ENCODE data around the gene PSME1.

DNA sequence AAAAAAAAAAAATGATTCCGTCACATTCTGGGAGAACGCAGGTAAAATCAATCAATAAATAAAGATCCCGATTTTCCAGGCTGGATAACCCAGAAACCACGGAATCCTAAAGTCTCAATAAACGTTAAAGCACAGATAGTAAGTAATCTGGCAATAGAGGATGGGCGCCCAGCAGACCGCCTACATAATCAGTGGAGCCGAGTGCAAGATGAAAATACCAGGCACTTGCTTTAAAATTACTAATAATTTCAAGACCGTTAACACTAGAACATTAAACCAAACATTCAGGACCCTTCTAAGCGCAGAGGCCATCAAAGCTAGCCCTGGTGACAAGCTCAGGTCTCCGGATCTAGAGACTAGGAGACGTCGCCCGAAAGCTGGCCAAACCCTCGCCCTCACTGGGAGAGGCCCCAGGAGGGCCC lies 22.6 kb upstream of the PSME1 start:
- TF ChIP-seq EZH2 (IDR thresholded peaks at IDR 0.05): no peak
- TF ChIP-seq POLR2AphosphoS5 (IDR thresholded peaks at IDR 0.05; ENCODE audit: borderline replicate concordance, low read depth, low read length): no peak
- no peak for TF ChIP-seq FOXP2 (optimal IDR thresholded peaks at IDR 0.05; ENCODE audit: control extremely low read depth, extremely low read length, insufficient read depth)

All from SK-N-MC (cell line).